Esophagus squamous epithelium (tissue), 5 donors: ENCODE data around the gene HERC2. TPM values are rescaled to one million over a fixed set of nuclear protein-coding genes. Genes with fewer than 3 reads are reported as not detected.
"Not testable (repeated sequence)": the region's sequence is repeated elsewhere in the genome, so short reads cannot be mapped to it uniquely, and the experiment has no call there.

Experiments
- DNase-seq: peaks from one replicate; lab custom pipeline; 2025; lab: John Stamatoyannopoulos, UW
- H3K27ac ChIP-seq, 4 donors: fragments of 200-600 bp; sonication (generic); one replicate each; pipeline ENCODE4 v1.5.1; 2016 to 2019; ENCODE audit warnings: mild to moderate bottlenecking in 1 of 4
- H3K27me3 ChIP-seq, 4 donors: fragments of 200-600 bp; sonication (generic); 1 replicate in 3 of 4; 2 replicates in 1 of 4; pipeline versions ENCODE4 v1.5.1 to v1.6.0; 2017 to 2021; ENCODE audit warnings: antibody characterized with exemption in 1 of 4
- H3K36me3 ChIP-seq, 3 donors: fragments of 200-600 bp; sonication (generic); one replicate each; pipeline ENCODE4 v1.5.1; 2016 to 2019
- H3K4me1 ChIP-seq, 3 donors: fragments of 200-600 bp; sonication (generic); one replicate each; pipeline ENCODE4 v1.5.1; 2017 to 2019
- H3K4me3 ChIP-seq, 4 donors: fragments of 200-600 bp; sonication (generic); 1 replicate in 3 of 4; 2 replicates in 1 of 4; pipeline ENCODE4 v1.5.1; 2016 to 2019; ENCODE audit warnings: mild to moderate bottlenecking in 2 of 4, moderate library complexity in 1 of 4
- H3K9me3 ChIP-seq, 3 donors: fragments of 200-600 bp; sonication (generic); one replicate each; pipeline ENCODE4 v1.5.1; 2016 to 2019
- POLR2A ChIP-seq, 4 donors: fragments of 450-650 bp; IDR thresholded peaks; one replicate each; pipeline ENCODE4 v1.6.1; 2017; ENCODE audit warnings: antibody characterized with exemption in 4 of 4, mild to moderate bottlenecking in 4 of 4, moderate library complexity in 3 of 4
- WGBS, 2 donors: methylation state at CpG; one replicate each; pipeline ENCODE4 v1.1.5; 2018; 5-methylcytosine and 5-hydroxymethylcytosine counted together
- intact Hi-C: fragments of 100-400 bp; cut with DNase I; formaldehyde crosslinking; loops from one replicate; pipeline ENCODE4 v1.15.0; 2022
- total RNA-seq, 4 donors: library from RNA; depleted of rRNA; stranded (reverse); fragments of >200 nt; gene quantifications; one replicate each; pipeline ENCODE4 v1.1.0, GENCODE V29; 2016
- TF ChIP-seq, protein P1 (sequence below), 6 experiments: fragments of 450-650 bp in 4 of 6; fragments of 200-600 bp in 2 of 6; sonication (generic) in 2 of 6; IDR thresholded peaks; one replicate each; pipeline ENCODE4 v1.5.1; 2016 to 2019; ENCODE audit warnings: antibody characterized with exemption in 6 of 6, mild to moderate bottlenecking in 4 of 6, moderate library complexity in 4 of 6
- donor health status: DM: yes; HTN: yes; CAD: no.

The HERC2 gene
- total RNA-seq, 4 donors from 2014 or later = 32.2 to 45.0 (median 39.2) TPM

DNA sequence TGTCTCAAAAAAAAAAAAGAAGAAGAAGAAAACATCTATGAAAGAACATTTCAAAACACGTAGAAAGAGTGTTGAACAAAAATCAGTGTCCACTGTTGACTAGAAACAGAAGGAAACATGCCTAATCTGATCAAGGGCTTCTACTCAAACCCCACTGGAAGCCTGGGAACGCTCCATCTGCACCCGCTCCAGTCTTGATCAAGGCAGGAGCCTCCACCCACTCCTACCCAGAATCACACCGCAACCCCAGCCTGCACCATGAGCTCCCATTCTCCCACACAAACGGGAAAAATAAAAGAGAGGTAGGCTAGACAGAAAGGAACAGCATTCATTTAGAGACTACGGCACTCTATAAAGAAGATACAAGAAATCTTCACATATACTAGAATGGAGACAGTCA, 181.9 kb downstream of the HERC2 start:
- Histone ChIP-seq H3K36me3 (peaks cover 0 to 79% (median 13%) of the 10 kb centered on the region in 3 donors), H3K4me3 (no peak overlapping the region), H3K27ac (no peak overlapping the region), H3K9me3 (no peaks in the 10 kb centered on the region), H3K27me3 (no peaks in the 10 kb centered on the region), H3K4me1 (no peaks in the 10 kb centered on the region)
- 90 to 93% methylated on average over 6 of the region's 6 CpGs for WGBS, 2 donors
- TF ChIP-seq POLR2A (IDR thresholded peaks at IDR 0.05) = no peak
- TF ChIP-seq, protein P1, sequence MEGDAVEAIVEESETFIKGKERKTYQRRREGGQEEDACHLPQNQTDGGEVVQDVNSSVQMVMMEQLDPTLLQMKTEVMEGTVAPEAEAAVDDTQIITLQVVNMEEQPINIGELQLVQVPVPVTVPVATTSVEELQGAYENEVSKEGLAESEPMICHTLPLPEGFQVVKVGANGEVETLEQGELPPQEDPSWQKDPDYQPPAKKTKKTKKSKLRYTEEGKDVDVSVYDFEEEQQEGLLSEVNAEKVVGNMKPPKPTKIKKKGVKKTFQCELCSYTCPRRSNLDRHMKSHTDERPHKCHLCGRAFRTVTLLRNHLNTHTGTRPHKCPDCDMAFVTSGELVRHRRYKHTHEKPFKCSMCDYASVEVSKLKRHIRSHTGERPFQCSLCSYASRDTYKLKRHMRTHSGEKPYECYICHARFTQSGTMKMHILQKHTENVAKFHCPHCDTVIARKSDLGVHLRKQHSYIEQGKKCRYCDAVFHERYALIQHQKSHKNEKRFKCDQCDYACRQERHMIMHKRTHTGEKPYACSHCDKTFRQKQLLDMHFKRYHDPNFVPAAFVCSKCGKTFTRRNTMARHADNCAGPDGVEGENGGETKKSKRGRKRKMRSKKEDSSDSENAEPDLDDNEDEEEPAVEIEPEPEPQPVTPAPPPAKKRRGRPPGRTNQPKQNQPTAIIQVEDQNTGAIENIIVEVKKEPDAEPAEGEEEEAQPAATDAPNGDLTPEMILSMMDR (IDR thresholded peaks at IDR 0.05) = no peak
- no peak for DNase-seq
- intact Hi-C loops = no loop called here

DNA sequence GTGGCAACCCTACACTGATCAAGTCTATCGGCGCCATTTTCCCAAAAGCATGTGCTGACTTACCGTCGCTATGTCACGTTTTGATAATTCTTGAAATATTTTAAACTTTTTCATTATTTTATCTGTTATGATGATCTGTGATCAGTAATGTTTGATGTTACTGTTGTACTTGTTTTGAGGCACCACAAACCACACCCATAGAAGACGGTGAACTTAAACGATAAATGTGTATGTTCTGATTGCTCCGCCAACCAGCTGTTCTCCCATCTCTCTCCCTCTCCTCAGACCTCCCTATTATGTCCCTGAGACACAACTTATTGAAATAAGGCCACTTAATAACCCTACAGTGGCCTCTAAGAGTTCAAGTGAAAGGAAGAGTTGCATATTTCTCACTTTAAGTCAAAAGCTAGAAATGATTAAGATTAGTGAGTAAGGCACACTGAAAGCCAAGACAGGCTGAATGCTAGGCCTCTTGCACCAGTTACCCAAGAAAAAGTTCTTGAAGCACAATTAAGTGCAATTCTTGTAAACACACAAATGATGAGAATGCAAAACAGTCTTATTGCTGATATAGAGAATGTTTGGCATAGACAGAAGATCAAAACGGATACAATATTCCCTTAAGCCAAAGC, 184.5 kb downstream of the HERC2 start:
- intact Hi-C loops, DNase-seq, H3K27me3 ChIP-seq, H3K4me3 ChIP-seq, H3K4me1 ChIP-seq, H3K9me3 ChIP-seq, H3K27ac ChIP-seq: not testable (repeated sequence)
- H3K36me3 ChIP-seq = peaks cover 0 to 73% (median 14%) of the 10 kb centered on the region in 3 donors
- 77 to 83% methylated on average over 9 of the region's 9 CpGs for WGBS, 2 donors

DNA sequence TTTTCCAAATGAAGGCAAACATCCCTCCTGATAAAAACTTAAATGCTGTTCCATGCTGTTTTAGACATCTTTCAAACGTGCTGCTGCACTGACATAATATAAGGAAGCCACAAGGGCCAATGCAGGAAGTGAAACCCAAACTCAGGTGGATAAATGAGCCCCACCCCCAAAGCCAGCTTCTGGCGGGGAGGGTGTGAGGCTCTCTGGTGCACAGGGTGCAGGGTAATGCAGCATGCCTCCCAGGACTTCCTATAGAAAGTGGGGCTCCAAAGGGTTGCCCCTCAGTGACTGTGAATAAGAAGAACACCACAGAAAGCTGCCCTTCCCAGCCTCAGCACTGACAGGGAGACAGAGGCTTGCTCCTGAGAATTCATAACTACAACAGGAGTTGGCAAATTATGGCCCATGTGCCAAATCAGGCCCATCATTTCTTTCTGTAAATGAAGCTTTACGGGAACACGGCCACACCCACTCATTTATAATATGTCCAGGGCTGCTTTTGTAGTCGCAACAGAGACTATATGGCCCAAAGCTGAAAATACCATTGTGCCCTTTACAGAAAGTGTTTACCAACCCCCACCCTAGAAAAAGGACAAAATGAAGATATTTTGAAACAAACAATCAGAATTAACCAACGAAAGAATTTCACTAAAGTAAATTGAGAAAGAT, 185.6 kb downstream of the HERC2 start:
- H3K4me1 ChIP-seq, DNase-seq, H3K27me3 ChIP-seq, H3K4me3 ChIP-seq, H3K9me3 ChIP-seq, intact Hi-C loops, H3K27ac ChIP-seq: not testable (repeated sequence)
- peaks cover 8 to 73% (median 14%) of the 10 kb centered on the region in 3 donors for H3K36me3 ChIP-seq
- WGBS, 2 donors = 56 to 66% methylated on average over 5 to 6 of the region's 6 CpGs

DNA sequence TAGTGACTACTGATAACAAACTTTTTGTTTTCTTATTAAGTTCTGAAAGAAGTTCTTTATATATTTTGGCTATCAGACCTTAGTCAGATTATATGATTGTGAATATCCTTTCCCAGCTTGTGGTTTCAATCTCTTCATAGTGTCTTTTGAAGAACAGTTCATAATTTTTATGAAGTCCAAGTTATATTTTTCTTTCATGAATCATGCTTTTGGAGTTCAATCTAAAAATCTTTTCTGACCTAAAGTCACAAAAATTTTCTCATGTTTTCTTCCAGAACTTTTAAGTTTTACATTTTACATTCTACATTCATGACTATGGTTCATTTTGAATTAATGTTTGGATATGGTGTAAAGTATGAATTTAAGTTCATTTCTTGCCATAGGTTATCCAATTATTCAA, 188.7 kb downstream of the HERC2 start:
- H3K27me3 ChIP-seq = no peaks in the 10 kb centered on the region
- no peak for DNase-seq
- no peak for TF ChIP-seq POLR2A (IDR thresholded peaks at IDR 0.05)
- TF ChIP-seq, protein P1 (IDR thresholded peaks at IDR 0.05) = no peak
- peaks cover 16 to 74% (median 18%) of the 10 kb centered on the region in 3 donors for H3K36me3 ChIP-seq
- intact Hi-C loops = no loop called here
- H3K27ac ChIP-seq = no peak overlapping the region
- H3K9me3 ChIP-seq = no peaks in the 10 kb centered on the region
- no peak overlapping the region for H3K4me3 ChIP-seq
- no peaks in the 10 kb centered on the region for H3K4me1 ChIP-seq

DNA sequence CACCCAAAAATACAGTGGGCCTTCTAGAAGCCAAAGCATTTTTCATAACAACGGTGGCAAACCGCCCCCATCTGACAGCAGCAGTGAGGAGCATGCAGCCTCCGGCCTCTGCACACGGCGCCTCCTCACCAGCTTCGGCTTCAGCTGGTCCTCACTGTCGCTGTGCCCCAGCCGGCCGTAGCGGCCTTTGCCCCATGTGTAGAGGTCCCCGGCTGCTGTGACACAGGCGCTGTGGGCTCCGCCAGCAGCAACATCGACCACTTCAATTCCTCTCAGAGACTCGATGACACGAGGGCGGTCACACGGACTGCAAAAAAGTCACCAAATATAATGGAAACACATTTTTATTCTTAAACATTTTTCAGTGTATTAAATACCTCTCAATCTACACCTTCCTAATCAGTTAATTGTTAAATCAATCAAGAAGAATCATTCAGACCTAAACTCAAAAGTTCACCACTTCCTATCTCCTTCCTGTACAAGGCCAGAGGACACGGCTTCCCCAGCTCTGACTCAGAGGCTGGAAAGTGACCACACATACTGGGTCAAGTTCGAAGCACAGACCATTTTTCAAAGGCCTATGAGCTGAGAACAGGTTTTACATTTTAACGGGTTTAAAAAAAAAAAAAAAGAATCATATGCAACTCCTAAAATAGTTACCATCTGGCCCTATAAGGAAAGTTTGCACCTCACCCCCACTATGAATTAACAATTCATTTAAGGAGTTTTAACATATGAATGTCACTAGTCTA, 189.3 kb downstream of the HERC2 start:
- DNase-seq = no peak
- Histone ChIP-seq H3K27me3 (no peaks in the 10 kb centered on the region), H3K27ac (no peak overlapping the region), H3K4me1 (no peaks in the 10 kb centered on the region), H3K4me3 (no peak overlapping the region), H3K9me3 (no peaks in the 10 kb centered on the region), H3K36me3 (peaks cover 16 to 76% (median 18%) of the 10 kb centered on the region in 3 donors)
- intact Hi-C loops = no loop called here
- 69 to 87% methylated on average over 11 to 21 of the region's 21 CpGs for WGBS, 2 donors
- TF ChIP-seq, protein P1 (IDR thresholded peaks at IDR 0.05) = no peak
- TF ChIP-seq POLR2A (IDR thresholded peaks at IDR 0.05) = no peak

DNA sequence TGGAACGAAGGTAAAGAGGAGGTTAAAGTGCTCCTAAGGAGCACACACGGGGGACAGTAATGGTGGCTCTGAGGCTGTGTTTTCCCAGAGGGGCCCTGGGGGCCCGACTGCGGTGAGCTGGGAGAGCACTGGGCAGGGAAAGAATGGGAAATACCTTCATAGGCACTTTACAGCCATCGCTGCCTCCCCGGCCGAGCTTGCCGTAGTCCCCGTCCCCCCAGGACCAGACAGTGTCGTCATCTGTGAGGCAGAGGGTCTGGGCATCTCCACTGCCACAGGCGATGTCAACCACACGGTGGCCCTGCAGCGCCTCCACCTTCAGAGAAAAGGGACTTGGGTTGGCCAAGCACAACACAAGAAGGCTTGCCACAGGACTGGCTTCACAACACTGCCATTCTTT, 190.0 kb downstream of the HERC2 start:
- H3K27ac ChIP-seq = no peak overlapping the region
- WGBS, 2 donors = 86 to 91% methylated on average over 11 to 13 of the region's 13 CpGs
- DNase-seq = no peak
- intact Hi-C loops = no loop called here
- H3K4me3 ChIP-seq = no peak overlapping the region
- no peaks in the 10 kb centered on the region for H3K9me3 ChIP-seq
- H3K27me3 ChIP-seq = no peaks in the 10 kb centered on the region
- peaks cover 16 to 78% (median 18%) of the 10 kb centered on the region in 3 donors for H3K36me3 ChIP-seq
- TF ChIP-seq POLR2A (IDR thresholded peaks at IDR 0.05) = no peak
- no peaks in the 10 kb centered on the region for H3K4me1 ChIP-seq
